ENCODE data around the gene NDUFS8. TPM values are rescaled to one million over a fixed set of nuclear protein-coding genes. Genes with fewer than 3 reads are reported as not detected.
A peak's percentile ranks its signal among the peaks of the same experiment; 100 is the strongest.

Gene NDUFS8
- total RNA-seq, 2 donors from 2014 or later: 139 to 236 TPM

DNA sequence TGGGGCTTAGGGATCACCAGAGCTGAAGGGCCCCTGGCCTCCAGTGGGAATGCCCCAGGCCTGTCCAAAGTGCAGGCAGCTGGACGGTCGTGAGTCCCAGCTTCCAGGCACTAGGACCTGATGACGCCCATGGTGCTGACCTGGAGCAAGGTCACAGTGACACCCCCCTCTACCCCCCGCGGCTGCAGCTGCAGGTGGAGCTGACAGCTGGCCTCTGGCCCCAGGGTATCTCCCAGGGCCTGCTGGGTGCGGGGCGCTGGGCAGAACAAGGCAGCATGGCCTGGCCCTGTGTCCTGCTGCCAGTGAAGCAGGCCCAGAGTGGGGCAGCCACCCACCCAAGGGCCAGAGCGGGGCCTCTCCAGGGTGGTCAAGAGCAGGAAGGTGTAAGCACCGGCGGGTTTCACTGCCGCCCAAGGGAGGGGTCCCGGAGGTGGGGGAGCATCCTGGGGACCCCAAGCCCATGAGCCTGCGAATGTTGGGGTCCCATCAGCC, 7.8 kb downstream of the NDUFS8 start:
- Mint-ChIP-seq H3K9me3 (no peaks in the 10 kb centered on the region), H3K36me3 (peaks cover 10 to 25% of the 10 kb centered on the region in 2 donors), H3K27ac (peak overlapping the region in 1 of 2 donors; percentile 97)
- peak in 1 of 2 donors; percentile 1 for ATAC-seq
- no peak for DNase-seq (ENCODE audit: low spot score in 2 of 2)

DNA sequence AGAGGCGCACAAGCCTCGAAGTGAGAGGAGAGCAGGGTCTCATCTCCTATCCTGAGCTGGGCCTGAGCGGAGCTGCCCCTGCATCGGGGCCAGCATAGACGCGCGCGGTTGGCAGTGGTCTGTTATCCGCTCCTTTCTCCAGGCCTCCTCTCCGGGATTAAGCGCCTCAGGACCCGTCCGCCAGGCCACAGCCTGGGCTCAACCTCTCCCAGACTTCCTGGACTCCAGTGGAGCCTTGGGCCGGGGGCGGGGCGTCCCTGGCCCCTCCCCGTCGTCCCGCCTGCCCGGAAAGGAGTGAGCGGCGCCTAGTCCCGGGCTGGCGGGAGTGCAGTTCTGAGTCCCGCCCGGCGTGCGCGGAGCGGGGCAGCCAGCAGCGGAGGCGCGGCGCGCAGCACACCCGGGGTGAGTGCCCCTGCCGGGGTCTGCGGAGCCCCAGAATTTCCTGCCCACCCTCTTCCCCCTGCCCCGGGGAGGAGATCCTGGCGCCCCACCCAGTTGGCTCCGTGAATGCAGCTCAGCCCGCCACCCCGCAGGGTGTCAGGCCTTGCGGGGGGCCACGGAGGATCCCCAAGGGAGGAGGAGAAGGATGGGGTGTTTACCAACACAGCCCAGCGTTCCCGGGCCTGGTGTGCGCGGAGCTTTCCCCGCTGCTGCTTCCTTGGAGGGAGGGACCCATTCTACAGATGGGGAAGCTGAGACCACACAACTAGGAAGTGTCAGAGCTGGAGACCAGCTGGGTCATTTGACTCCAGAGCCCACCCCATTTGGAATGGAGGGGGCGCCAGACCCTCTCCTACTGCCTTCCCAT, 8.4 kb downstream of the NDUFS8 start, which contains the start of gene TCIRG1:
TCIRG1 (plus strand) TSS at position 308 of the 808 bp plus-strand sequence. CDS start 2,247 bp downstream, outside the sequence.
- DNase-seq (ENCODE audit: low spot score in 2 of 2): peak in 1 of 2 donors; percentile 66
- H3K36me3 Mint-ChIP-seq: peaks cover 10 to 21% of the 10 kb centered on the region in 2 donors
- ATAC-seq: peak; percentile 63 to 79
- peak within 1 kb of the TSS; percentile 95 to 97 for H3K27ac Mint-ChIP-seq
- H3K9me3 Mint-ChIP-seq: no peaks in the 10 kb centered on the region

DNA sequence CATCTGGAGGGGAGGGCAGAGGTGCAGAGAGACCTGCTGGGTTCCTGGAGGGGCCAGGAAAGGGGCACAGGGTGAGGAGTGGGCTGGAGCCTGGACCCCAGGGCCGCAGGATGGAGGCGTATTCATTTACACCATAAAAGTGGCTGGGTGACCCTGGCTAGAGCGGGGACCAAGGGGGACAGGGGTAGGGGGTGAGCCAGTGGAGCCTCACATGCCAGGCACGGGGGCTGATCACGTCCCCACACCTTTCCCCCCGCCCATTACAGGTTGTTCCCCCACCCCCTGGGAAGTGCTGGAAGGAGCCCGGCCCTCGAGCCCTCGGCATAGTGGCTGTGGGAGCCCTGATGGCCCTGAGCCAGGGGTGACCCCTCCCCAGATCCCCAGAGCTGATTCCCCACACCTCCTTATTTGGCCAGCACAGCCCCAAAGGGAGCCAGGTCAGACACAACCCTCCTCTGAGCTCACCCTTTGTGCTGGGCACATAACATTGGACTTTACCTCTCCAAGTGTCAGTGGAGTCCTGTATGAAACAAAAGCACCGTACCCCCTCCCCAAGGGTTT, 9.1 kb downstream of the NDUFS8 start:
- peak; percentile 23 to 27 for ATAC-seq
- Mint-ChIP-seq H3K9me3 (no peaks in the 10 kb centered on the region), H3K36me3 (peaks cover 10 to 17% of the 10 kb centered on the region in 2 donors), H3K27ac (peak overlapping the region; percentile 95 to 97)
- no peak for DNase-seq (ENCODE audit: low spot score in 2 of 2)

DNA sequence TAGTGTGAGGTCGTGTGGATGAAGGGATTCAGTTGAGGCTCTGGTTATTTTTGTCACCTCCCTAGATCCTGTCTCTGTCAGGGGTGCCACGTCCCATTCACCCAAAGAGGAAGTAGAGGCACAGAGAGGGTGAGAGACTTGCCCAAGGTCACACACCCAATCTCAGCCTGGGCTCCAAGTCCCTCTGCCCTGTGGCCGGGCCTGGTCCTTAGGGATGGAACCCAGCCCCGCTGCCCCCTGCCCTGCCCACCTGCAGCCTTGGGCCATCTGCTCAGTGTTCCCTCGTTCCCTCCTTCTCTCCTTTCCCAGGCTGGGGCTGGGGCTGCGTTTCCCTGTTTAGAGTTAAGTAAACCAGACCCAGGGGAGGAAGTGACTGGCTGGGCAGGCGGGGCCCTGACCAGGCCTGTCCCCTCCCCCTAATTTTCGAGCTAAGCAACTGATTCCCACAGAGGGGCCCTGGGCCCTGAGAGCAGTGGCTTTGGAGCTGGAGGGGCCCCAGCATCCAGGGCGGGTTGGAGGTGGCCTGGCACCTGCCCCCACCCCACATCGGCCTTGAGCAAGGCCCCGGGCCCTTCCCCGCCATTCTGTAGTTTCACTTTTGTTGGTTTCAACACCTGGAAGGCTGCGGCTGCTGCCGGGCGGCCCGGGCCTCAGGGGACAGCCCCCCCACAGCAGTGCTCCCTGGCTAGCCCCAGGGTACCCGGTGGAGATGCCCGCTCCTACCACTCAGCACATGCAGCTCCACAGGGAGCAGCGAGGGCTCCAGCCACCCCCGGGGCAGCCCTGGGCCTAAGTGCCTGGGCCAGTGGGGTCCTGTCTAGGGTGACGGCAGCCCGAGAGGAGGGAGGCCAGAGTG, 9.8 kb downstream of the NDUFS8 start:
- H3K9me3 Mint-ChIP-seq: no peaks in the 10 kb centered on the region
- peak overlapping the region; percentile 95 to 97 for H3K27ac Mint-ChIP-seq

DNA sequence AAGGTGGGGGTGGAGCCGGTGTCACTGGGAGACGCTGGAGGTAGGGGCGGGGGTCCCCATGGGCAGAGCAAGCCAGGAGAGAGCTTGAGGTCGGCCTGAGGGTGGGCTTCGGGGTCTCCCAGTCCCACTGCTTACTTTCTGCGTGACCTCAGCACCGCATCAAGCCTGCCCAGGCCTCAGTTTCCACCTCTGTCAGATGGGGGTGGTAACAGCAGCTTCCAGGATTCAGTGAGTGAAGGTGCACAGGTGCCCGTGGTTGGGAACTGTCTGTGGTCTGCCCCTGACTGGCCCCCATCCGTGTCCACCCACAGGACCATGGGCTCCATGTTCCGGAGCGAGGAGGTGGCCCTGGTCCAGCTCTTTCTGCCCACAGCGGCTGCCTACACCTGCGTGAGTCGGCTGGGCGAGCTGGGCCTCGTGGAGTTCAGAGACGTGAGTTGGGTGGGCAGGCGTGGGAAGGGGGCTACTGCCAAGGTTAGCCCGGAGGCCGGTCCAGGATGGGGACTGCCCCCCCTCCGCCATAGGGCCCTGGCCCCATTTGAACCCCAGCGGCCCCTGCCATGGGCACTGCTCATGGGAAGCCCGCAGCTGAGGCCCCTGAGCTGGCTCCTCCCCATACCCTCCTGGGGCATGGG, 10.6 kb downstream of the NDUFS8 start:
- Mint-ChIP-seq H3K9me3 (no peaks in the 10 kb centered on the region), H3K27ac (peak overlapping the region; percentile 95 to 97), H3K36me3 (peaks cover 10 to 17% of the 10 kb centered on the region in 2 donors)
- DNase-seq (ENCODE audit: low spot score in 2 of 2): no peak
- no peak for ATAC-seq

More for the DNA sequence above, 9.8 kb downstream of the NDUFS8 start:
- peak; percentile 52 to 84 for DNase-seq (ENCODE audit: low spot score in 2 of 2)
- peaks cover 10 to 17% of the 10 kb centered on the region in 2 donors for H3K36me3 Mint-ChIP-seq
- peak; percentile 54 to 69 for ATAC-seq

DNA sequence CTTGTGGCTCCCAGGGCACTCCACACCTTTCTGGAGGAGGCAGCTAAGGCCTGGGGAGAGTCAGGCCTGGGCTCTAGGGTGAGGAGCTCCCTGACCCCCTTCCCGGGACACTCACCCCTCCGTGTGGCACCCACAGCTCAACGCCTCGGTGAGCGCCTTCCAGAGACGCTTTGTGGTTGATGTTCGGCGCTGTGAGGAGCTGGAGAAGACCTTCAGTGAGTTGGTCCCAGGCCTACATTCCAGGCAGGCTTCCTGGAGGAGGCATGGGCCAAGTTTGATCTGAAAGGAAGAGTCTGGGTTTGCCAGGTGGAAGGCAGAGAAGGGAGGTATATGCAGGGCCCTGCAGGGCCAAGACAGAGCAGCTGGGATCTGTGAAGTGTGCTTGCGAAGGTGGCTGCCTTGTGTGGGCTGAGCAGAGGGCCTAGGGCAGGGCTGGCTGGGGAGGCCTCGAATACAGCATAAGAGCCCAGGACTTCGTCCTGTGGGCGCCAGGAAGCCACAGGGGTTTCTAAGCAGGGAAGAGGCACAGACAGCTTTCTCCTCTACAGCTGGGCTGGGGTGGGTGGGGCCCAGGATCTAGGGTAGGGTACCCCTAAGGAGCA, 11.2 kb downstream of the NDUFS8 start:
- peaks cover 10 to 17% of the 10 kb centered on the region in 2 donors for H3K36me3 Mint-ChIP-seq
- DNase-seq (ENCODE audit: low spot score in 2 of 2) (no peak), ATAC-seq (no peak)
- no peaks in the 10 kb centered on the region for H3K9me3 Mint-ChIP-seq
- peak overlapping the region in 1 of 2 donors; percentile 94 for H3K27ac Mint-ChIP-seq

DNA sequence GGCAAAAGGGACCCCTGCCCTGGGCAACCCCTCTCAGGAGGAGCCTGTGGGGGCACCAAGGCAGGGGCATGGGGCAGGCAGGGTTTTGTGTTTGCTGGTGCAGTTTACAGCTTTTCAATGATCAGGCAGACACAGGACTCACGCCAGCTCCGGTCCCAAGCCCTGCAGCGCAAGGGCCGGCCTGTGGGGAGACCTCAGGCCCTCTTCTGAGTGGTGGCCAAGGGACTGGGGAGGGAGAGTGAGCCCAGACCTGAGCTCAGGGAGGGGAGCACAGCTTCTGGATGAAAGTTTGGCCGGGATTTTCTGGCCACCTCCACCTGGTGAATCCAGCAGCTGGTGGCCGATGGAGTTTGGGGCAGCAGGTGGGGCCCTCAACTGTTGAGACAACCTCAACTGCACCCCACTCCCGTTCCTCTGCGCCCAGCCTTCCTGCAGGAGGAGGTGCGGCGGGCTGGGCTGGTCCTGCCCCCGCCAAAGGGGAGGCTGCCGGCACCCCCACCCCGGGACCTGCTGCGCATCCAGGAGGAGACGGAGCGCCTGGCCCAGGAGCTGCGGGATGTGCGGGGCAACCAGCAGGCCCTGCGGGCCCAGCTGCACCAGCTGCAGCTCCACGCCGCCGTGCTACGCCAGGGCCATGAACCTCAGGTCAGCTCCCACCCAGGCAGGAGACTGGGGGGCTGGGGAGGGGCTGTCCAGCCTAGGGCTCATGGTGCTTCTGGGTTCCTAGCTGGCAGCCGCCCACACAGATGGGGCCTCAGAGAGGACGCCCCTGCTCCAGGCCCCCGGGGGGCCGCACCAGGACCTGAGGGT, 11.9 kb downstream of the NDUFS8 start:
- H3K9me3 Mint-ChIP-seq: no peaks in the 10 kb centered on the region
- ATAC-seq (no peak), DNase-seq (ENCODE audit: low spot score in 2 of 2) (no peak)
- peaks cover 10 to 17% of the 10 kb centered on the region in 2 donors for H3K36me3 Mint-ChIP-seq
- no peak overlapping the region for H3K27ac Mint-ChIP-seq

DNA sequence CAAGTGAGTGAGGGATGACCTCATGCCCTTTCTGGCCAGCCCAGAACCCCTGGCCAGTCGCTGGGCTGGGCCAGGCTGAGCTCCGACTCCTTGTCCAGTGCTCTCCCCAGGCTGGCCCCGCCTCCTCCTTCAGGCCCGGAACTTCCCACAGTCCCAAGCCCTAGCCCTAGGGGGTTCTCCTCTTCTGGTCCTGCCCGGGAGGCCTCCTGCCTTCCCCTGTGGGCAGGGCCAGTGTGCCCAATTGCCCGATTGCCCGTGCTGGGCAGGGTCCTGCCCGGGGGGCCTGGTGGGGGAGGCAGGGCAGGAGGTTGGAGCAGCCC, 12.5 kb downstream of the NDUFS8 start:
- no peak overlapping the region for H3K27ac Mint-ChIP-seq
- ATAC-seq: no peak

DNA sequence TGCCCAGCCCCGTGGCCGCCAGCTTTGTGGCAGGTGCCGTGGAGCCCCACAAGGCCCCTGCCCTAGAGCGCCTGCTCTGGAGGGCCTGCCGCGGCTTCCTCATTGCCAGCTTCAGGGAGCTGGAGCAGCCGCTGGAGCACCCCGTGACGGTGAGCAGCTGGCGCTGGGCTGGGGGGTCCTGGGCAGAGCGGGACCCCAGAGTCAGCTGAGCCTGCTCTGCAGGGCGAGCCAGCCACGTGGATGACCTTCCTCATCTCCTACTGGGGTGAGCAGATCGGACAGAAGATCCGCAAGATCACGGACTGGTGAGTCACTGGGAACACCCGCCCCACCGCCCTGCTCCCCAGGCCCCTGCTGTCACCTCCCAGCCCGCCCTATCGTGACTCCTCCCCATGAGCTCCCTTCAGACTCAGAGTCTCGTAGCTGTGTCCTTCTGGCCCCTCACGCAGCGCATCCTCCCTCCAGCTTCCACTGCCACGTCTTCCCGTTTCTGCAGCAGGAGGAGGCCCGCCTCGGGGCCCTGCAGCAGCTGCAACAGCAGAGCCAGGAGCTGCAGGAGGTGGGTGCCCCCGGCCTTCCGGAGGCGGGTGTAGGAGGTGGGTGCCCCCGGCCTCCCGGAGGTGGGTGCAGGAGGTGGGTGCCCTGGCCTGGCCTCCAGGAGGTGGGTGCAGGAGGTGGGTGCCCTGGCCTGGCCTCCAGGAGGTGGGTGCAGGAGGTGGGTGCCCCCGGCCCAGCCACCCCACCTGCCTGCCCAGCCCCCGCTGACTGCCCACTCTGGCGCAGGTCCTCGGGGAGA, 13.1 kb downstream of the NDUFS8 start:
- DNase-seq (ENCODE audit: low spot score in 2 of 2): no peak
- H3K27ac Mint-ChIP-seq: no peak overlapping the region
- ATAC-seq: no peak
- peaks cover 10 to 17% of the 10 kb centered on the region in 2 donors for H3K36me3 Mint-ChIP-seq
- H3K9me3 Mint-ChIP-seq: no peaks in the 10 kb centered on the region

More for the DNA sequence above, 12.5 kb downstream of the NDUFS8 start:
- Mint-ChIP-seq H3K36me3 (peaks cover 10 to 17% of the 10 kb centered on the region in 2 donors), H3K9me3 (no peaks in the 10 kb centered on the region)
- DNase-seq (ENCODE audit: low spot score in 2 of 2): no peak

DNA sequence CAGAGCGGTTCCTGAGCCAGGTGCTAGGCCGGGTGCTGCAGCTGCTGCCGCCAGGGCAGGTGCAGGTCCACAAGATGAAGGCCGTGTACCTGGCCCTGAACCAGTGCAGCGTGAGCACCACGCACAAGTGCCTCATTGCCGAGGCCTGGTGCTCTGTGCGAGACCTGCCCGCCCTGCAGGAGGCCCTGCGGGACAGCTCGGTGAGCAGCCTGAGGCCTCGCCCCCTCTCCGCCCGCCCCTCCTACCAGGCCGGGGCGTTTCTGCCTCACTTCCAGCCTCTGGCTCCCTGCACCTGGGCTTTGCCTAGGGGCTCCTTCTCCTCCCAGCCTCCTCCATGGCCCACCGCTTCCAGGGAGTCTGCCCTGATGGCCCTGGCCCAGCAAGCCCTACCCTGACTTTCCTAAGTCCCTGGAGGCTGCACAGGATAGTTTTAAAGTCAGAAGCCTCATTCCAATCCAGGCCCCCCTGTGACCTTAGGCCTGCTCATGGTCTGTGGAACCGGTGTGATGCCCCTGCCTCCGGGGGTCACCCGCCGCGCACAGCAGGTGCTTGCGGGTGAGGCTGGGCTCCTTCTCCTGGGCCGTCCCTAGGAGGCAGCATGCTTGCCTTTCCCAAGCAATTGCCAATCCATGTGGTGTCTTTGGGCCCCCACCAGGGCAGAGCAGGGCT, 13.8 kb downstream of the NDUFS8 start:
- Mint-ChIP-seq H3K36me3 (peaks cover 10 to 14% of the 10 kb centered on the region in 2 donors), H3K9me3 (no peaks in the 10 kb centered on the region), H3K27ac (no peak overlapping the region)
- DNase-seq (ENCODE audit: low spot score in 2 of 2) (no peak), ATAC-seq (no peak)

DNA sequence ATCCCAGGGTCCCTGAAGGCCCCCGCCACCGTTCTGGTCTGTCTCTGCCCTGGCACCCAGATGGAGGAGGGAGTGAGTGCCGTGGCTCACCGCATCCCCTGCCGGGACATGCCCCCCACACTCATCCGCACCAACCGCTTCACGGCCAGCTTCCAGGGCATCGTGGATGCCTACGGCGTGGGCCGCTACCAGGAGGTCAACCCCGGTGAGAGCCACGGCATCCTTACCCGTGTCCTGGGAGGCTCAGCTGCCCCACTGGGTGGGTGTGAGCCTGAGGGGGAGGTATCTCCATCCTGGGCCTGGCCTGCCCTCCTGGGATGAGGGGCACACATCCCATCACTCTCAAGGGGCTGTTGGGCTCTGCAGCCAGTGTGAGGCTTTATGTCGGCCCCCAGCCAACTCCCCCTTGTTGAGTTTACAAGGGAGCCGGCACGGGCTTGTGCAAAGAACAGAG, 14.4 kb downstream of the NDUFS8 start:
- H3K36me3 Mint-ChIP-seq: peaks cover 8 to 10% of the 10 kb centered on the region in 2 donors
- no peak overlapping the region for H3K27ac Mint-ChIP-seq
- ATAC-seq: no peak
- no peaks in the 10 kb centered on the region for H3K9me3 Mint-ChIP-seq
- no peak for DNase-seq (ENCODE audit: low spot score in 2 of 2)

DNA sequence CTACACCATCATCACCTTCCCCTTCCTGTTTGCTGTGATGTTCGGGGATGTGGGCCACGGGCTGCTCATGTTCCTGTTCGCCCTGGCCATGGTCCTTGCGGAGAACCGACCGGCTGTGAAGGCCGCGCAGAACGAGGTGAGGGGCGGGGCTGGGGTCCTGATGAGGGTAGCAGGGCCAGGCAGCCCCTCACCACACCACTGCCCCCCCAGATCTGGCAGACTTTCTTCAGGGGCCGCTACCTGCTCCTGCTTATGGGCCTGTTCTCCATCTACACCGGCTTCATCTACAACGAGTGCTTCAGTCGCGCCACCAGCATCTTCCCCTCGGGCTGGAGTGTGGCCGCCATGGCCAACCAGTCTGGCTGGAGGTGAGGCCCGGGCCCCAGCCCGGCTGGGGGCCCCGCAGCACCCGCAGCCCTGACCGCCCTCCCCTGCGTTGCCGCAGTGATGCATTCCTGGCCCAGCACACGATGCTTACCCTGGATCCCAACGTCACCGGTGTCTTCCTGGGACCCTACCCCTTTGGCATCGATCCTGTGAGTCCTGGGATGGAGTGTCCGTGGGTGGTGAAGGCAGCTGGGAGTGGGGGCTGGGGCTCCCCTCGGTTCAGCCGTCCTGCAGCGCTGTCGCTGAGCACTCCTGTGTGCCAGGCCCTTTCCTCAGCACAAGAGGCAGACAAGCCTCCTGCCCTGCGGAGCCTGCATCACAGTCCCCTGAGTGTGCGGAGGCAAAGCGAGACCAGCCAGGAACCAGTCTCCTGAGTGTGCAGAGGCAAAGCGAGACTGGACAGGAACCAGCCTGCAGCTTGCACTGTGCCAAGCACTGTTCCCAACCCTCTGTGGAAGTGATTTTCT, 17.2 kb downstream of the NDUFS8 start:
- no peaks in the 10 kb centered on the region for H3K9me3 Mint-ChIP-seq
- H3K27ac Mint-ChIP-seq: no peak overlapping the region
- no peak for DNase-seq (ENCODE audit: low spot score in 2 of 2)
- no peaks in the 10 kb centered on the region for H3K36me3 Mint-ChIP-seq
- no peak for ATAC-seq

Measured in activated naive CD4-positive, alpha-beta T cell treated with anti-CD3 and anti-CD28 coated beads, Interleukin-2, amount 50 U/mL, for 72 hours (primary cell).